Naive B cell (primary cell): ENCODE results near the gene GRIN3B. TPM values are rescaled to one million over a fixed set of nuclear protein-coding genes. Genes with fewer than 3 reads are reported as not detected.

Experiments used
- ATAC-seq, 2 donors: fragments of 150-1000 bp; cut with Tn5 transposase; 2 replicates each; pipeline ENCODE4 v1.10.0; 2021; ENCODE audit warnings: low read depth in 2 of 2, mild to moderate bottlenecking in 2 of 2, moderate library complexity in 2 of 2
- DNase-seq: peaks from one replicate; pipeline ENCODE4 v3.0.0; 2022
- H3K27ac Mint-ChIP-seq, 6 donors: one replicate each; pipeline ENCODE4 v1.8.0; 2020 to 2022; ENCODE audit warnings: mild to moderate bottlenecking in 6 of 6, mixed read lengths in 6 of 6, moderate library complexity in 5 of 6, inconsistent platforms in 2 of 6
- H3K27me3 Mint-ChIP-seq, 3 donors: one replicate each; pipeline ENCODE4 v1.8.0; 2021 to 2022; ENCODE audit warnings: mixed read lengths in 3 of 3, mild to moderate bottlenecking in 1 of 3
- H3K36me3 Mint-ChIP-seq, 2 donors: one replicate each; pipeline ENCODE4 v1.8.0; 2020 to 2022; ENCODE audit warnings: mixed read lengths in 2 of 2, inconsistent platforms in 1 of 2, mild to moderate bottlenecking in 1 of 2
- H3K4me1 Mint-ChIP-seq, 3 donors: one replicate each; pipeline ENCODE4 v1.8.0; 2020 to 2022; ENCODE audit warnings: mixed read lengths in 3 of 3, inconsistent platforms in 1 of 3, mild to moderate bottlenecking in 1 of 3, moderate library complexity in 1 of 3
- H3K4me3 Mint-ChIP-seq, 8 donors: one replicate each; pipeline ENCODE4 v1.8.0; 2020 to 2022; ENCODE audit warnings: mild to moderate bottlenecking in 8 of 8, mixed read lengths in 8 of 8, moderate library complexity in 8 of 8, inconsistent platforms in 2 of 8
- H3K9me3 Mint-ChIP-seq, 7 donors: one replicate each; pipeline ENCODE4 v1.8.0; 2020 to 2022; ENCODE audit warnings: mixed read lengths in 7 of 7, mild to moderate bottlenecking in 5 of 7, inconsistent platforms in 2 of 7, moderate library complexity in 1 of 7
- polyA plus RNA-seq, 6 donors: library from polyadenylated mRNA; unstranded; fragments of 300-500 nt; fragmentation: Illumina TruSeq; gene quantifications; one replicate each; pipeline ENCODE4 v1.2.3, GENCODE V29; 2021; ENCODE audit warnings: low read depth in 6 of 6

Gene GRIN3B
- polyA plus RNA-seq, 6 donors from 2014 or later: not detected

DNA sequence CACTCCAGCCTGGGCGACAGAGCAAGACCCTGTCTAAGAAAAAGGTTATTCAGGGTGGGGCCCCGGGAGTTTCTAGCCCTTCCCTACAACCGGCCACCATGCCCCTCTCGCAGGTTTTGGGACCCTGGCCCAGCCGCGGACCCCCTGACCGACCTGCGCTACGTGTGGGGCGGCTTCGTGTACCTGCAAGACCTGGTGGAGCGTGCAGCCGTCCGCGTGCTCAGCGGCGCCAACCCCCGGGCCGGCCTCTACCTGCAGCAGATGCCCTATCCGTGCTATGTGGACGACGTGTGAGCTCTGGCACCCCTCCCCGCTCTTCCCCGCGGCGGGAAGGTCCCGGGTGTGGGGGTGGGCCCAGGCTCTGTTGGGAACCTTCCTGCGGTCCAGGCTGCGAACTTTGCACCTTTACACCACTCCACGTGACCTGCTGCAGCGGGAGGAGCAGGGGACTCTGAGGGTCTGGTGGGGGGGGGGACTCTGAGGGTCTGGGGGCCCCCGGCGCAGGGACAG is 46.0 kb downstream of the GRIN3B start:
- Mint-ChIP-seq H3K9me3 (no peaks in the 10 kb centered on the region), H3K27ac (no peak overlapping the region), H3K4me3 (no peak overlapping the region), H3K4me1 (peaks cover 3 to 12% (median 9%) of the 10 kb centered on the region in 3 donors), H3K36me3 (no peaks in the 10 kb centered on the region), H3K27me3 (no peaks in the 10 kb centered on the region)
- no peak for ATAC-seq
- no peak for DNase-seq

DNA sequence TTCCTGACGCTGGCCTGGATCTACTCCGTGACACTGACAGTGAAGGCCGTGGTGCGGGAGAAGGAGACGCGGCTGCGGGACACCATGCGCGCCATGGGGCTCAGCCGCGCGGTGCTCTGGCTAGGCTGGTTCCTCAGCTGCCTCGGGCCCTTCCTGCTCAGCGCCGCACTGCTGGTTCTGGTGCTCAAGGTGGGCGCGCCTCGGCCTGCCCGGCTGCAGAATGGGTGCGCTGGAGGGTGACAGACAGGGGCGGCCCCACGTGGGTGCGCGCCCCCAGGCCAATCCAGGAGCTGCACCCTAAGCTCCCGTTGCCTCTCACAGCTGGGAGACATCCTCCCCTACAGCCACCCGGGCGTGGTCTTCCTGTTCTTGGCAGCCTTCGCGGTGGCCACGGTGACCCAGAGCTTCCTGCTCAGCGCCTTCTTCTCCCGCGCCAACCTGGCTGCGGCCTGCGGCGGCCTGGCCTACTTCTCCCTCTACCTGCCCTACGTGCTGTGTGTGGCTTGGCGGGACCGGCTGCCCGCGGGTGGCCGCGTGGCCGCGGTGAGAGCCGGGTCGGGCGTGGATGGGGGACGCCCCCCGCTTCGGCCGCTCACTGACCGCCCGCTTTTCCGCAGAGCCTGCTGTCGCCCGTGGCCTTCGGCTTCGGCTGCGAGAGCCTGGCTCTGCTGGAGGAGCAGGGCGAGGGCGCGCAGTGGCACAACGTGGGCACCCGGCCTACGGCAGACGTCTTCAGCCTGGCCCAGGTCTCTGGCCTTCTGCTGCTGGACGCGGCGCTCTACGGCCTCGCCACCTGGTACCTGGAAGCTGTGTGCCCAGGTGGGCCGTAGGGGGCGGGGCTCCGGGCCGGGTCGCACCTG is 46.8 kb downstream of the GRIN3B start:
- Mint-ChIP-seq H3K27ac (peak overlapping the region in 1 of 6 donors; percentile 64), H3K4me3 (no peak overlapping the region), H3K27me3 (no peaks in the 10 kb centered on the region), H3K36me3 (peaks cover 0 to 5% of the 10 kb centered on the region in 2 donors), H3K4me1 (peaks cover 4 to 8% (median 6%) of the 10 kb centered on the region in 3 donors), H3K9me3 (no peaks in the 10 kb centered on the region)
- DNase-seq: no peak
- no peak for ATAC-seq

GRCh38 chr19:1047696-1048147 is 47.5 kb downstream of the GRIN3B start:
- Mint-ChIP-seq H3K27ac (peak overlapping the region in 1 of 6 donors; percentile 64), H3K36me3 (peaks cover 0 to 5% of the 10 kb centered on the region in 2 donors), H3K4me3 (no peak overlapping the region), H3K9me3 (peaks cover 0 to under 1% (median 0%) of the 10 kb centered on the region in 7 donors), H3K4me1 (peaks cover 2 to 8% (median 5%) of the 10 kb centered on the region in 3 donors), H3K27me3 (no peaks in the 10 kb centered on the region)
- ATAC-seq (no peak), DNase-seq (no peak)

DNA sequence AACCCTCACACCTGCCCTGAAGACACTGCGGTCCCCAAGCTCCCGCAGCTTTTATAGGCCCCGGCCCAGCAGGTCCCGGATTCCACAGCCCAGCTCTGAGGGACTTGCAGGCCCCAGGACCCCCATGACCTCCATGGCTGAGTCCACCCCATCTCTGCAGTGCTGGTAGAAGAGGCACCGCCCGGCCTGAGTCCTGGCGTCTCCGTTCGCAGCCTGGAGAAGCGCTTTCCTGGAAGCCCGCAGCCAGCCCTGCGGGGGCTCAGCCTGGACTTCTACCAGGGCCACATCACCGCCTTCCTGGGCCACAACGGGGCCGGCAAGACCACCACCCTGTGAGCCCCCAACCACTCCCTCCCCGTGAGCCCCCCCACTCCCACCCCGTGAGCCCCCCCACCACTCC is 48.9 kb downstream of the GRIN3B start:
- Mint-ChIP-seq H3K4me1 (peaks cover 0 to 9% (median 3%) of the 10 kb centered on the region in 3 donors), H3K27me3 (no peaks in the 10 kb centered on the region), H3K36me3 (peaks cover 0 to 5% of the 10 kb centered on the region in 2 donors), H3K9me3 (peaks cover 0 to 7% (median 0%) of the 10 kb centered on the region in 7 donors), H3K27ac (no peak overlapping the region), H3K4me3 (no peak overlapping the region)
- no peak for DNase-seq
- no peak for ATAC-seq

GRCh38 chr19:1049800-1050199 is 49.6 kb downstream of the GRIN3B start:
- Mint-ChIP-seq H3K9me3 (peaks cover 0 to 11% (median 0%) of the 10 kb centered on the region in 7 donors), H3K27ac (no peak overlapping the region), H3K36me3 (peaks cover 0 to 5% of the 10 kb centered on the region in 2 donors), H3K4me3 (no peak overlapping the region), H3K27me3 (no peaks in the 10 kb centered on the region), H3K4me1 (peaks cover 0 to 9% (median 3%) of the 10 kb centered on the region in 3 donors)
- ATAC-seq (no peak), DNase-seq (no peak)

- ATAC-seq (no peak), DNase-seq (no peak)
- Mint-ChIP-seq H3K4me1 (peaks cover 0 to 9% (median 3%) of the 10 kb centered on the region in 3 donors), H3K9me3 (peaks cover 0 to 20% (median 1%) of the 10 kb centered on the region in 7 donors), H3K27me3 (no peaks in the 10 kb centered on the region), H3K4me3 (peak overlapping the region in 1 of 8 donors; percentile 29), H3K27ac (no peak overlapping the region), H3K36me3 (peaks cover 1 to 14% of the 10 kb centered on the region in 2 donors)
Measured at GRCh38 chr19:1050989-1051788, 51.0 kb downstream of the GRIN3B start.

DNA sequence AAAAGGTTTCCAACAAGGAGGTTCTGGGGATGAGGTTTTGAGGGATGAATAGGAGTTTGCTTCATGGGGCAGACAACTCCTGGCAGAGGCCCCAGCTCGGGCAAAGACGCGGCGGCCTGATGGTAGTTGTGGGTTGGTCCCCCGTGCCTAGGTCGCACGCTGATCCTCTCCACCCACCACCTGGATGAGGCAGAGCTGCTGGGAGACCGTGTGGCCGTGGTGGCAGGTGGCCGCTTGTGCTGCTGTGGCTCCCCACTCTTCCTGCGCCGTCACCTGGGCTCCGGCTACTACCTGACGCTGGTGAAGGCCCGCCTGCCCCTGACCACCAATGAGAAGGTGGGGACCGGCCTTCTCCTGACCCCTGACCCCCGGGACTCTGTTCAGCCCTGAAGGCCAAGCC is 51.6 kb downstream of the GRIN3B start:
- no peak for ATAC-seq
- H3K36me3 Mint-ChIP-seq: peaks cover 7 to 20% of the 10 kb centered on the region in 2 donors
- no peak for DNase-seq
- H3K4me1 Mint-ChIP-seq: peaks cover 0 to 15% (median 5%) of the 10 kb centered on the region in 3 donors
- no peak overlapping the region for H3K4me3 Mint-ChIP-seq
- peaks cover 5 to 26% (median 7%) of the 10 kb centered on the region in 7 donors for H3K9me3 Mint-ChIP-seq
- no peak overlapping the region for H3K27ac Mint-ChIP-seq
- no peaks in the 10 kb centered on the region for H3K27me3 Mint-ChIP-seq

DNA sequence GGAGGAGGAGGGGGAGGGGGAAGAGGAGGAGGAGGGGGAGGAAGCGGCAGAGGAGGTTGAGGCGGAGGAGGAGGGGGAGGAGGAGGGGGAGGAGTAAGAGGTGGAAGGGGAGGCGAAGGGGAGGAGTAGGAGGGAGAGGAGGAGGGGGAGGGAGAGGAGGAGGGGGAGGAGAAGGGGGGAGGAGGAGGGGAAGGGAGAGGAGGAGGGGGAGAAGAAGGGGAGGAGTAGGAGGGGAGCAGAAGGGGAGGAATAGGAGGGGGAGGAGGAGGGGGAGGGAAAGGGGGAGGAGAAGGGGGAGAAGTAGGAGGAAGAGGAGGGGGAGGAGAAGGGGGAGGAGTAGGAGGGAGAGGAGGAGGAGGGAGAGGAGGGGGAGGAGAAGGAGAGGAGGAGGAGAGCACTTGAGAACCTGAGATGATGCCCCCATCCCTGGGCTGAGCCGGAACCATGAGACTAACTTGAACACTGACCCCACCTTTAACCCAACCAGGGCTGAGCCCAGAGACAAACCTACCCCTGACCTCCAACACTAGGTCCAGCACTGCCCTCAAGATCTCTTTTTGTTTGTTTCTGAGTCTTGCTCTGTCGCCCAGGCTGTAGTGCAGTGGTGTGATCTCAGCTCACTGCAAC is 52.2 kb downstream of the GRIN3B start:
- H3K4me3 Mint-ChIP-seq: no peak overlapping the region
- peaks cover 12 to 27% of the 10 kb centered on the region in 2 donors for H3K36me3 Mint-ChIP-seq
- peak overlapping the region in 2 of 6 donors; percentile 25 to 66 for H3K27ac Mint-ChIP-seq
- H3K4me1 Mint-ChIP-seq: peaks cover 3 to 19% (median 6%) of the 10 kb centered on the region in 3 donors
- H3K9me3 Mint-ChIP-seq: peaks cover 8 to 33% (median 14%) of the 10 kb centered on the region in 7 donors
- ATAC-seq (no peak), DNase-seq (no peak)
- H3K27me3 Mint-ChIP-seq: no peaks in the 10 kb centered on the region

- Mint-ChIP-seq H3K9me3 (peaks cover 10 to 42% (median 23%) of the 10 kb centered on the region in 7 donors), H3K27me3 (no peaks in the 10 kb centered on the region), H3K36me3 (peaks cover 22 to 37% of the 10 kb centered on the region in 2 donors), H3K4me3 (peak overlapping the region in 1 of 8 donors; percentile 29), H3K4me1 (peaks cover 9 to 27% (median 10%) of the 10 kb centered on the region in 3 donors), H3K27ac (peak overlapping the region in 1 of 6 donors; percentile 65)
- ATAC-seq (no peak), DNase-seq (no peak)
Measured at GRCh38 chr19:1053176-1054101, 53.2 kb downstream of the GRIN3B start.

DNA sequence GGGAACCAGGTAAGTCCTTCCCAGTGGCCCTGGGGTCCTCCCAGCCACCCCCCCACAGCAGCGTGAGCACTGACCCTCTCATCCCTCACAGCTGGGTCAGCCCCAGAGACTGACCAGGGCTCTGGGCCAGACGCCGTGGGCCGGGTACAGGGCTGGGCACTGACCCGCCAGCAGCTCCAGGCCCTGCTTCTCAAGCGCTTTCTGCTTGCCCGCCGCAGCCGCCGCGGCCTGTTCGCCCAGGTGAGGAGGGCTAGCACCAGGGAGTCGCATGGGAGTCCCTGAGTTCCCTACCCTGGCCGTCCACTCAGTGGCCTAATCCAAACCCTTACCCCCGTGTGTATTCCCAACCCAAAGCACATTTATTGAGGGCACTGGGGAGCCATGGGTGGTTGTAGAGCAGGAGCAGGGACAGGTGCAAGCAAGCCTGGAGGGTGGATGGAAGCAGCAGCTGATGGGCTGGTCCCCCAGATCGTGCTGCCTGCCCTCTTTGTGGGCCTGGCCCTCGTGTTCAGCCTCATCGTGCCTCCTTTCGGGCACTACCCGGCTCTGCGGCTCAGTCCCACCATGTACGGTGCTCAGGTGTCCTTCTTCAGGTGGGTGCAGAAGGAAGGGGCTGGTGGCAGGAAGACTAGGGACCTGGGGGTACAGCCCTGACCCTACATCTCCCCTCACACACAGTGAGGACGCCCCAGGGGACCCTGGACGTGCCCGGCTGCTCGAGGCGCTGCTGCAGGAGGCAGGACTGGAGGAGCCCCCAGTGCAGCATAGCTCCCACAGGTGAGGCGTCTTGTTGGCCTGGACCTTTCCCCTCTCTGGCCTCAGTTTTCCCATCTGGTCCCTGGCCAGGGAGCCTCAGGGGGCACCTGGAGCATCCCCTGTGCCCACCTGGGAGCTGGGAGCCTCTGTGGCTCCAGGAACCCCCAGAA is 54.1 kb downstream of the GRIN3B start:
- Mint-ChIP-seq H3K4me1 (peaks cover 9 to 27% (median 10%) of the 10 kb centered on the region in 3 donors), H3K27ac (no peak overlapping the region), H3K9me3 (peaks cover 10 to 48% (median 23%) of the 10 kb centered on the region in 7 donors), H3K4me3 (no peak overlapping the region), H3K27me3 (no peaks in the 10 kb centered on the region), H3K36me3 (peaks cover 23 to 39% of the 10 kb centered on the region in 2 donors)
- ATAC-seq (no peak), DNase-seq (no peak)

- DNase-seq (no peak), ATAC-seq (no peak)
- H3K9me3 Mint-ChIP-seq: peaks cover 10 to 53% (median 23%) of the 10 kb centered on the region in 7 donors
- no peak overlapping the region for H3K27ac Mint-ChIP-seq
- H3K4me1 Mint-ChIP-seq: peaks cover 9 to 27% (median 10%) of the 10 kb centered on the region in 3 donors
- H3K27me3 Mint-ChIP-seq: no peaks in the 10 kb centered on the region
- H3K4me3 Mint-ChIP-seq: no peak overlapping the region
- H3K36me3 Mint-ChIP-seq: peaks cover 23 to 39% of the 10 kb centered on the region in 2 donors
Measured at GRCh38 chr19:1055028-1055425, 54.8 kb downstream of the GRIN3B start.
